ENCODE measurements around the gene UBE2O. TPM values are rescaled to one million over a fixed set of nuclear protein-coding genes. Genes with fewer than 3 reads are reported as not detected.

The UBE2O gene
- total RNA-seq, result 10 to 100 TPM; 43.2 to 45.1 (median 45.0) TPM

DNA sequence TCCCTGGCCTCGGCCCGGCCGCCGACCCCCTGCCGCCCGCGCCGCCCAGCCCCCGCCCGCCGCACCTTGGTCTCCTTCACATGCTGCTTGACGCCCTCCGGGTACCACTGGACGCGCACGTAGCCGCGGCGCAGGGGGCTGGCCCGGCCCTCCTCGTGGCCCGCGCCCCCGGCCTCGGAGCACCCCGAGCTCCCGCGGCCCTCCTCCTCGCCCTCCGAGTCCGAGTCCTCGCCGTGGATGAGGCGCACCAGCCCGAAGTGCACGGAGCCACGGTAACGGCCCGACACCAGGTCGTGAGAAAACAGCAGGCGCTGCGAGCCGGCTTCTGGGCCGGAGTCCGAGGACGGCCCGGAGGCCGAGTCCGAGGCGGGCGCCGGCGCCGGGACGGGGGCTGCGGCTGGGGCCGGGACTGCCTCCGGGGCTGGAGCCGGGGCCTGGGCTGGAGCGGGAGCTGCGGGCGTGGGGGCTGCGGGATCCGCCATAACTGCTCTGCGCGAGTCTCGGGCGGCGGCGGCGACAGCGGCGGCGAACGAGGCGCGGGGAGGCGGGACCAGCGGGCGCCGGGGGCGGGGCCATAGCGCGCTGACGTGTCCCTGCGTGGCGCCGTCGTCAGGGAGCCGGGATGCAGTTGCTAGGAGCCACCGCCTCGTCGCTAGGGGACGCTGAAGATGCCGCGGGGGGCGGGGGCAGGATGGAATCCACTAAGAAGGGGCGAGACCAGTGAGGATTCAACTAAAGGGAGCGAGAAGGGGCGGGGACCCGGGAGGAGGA is at the start of gene UBE2O:
TSS of gene UBE2O (minus strand) at position 493 of the 771 bp plus-strand sequence. CDS start at position 482, 11 bp downstream.
- peak; percentile 90 for DNase-seq
- peaks cover 34% of the 10 kb centered on the region for H3K4me1 Mint-ChIP-seq (ENCODE audit: low read depth)
- peak within 1 kb of the TSS; percentile 88 for H3K4me3 Mint-ChIP-seq
- no peaks in the 10 kb centered on the region for H3K27me3 Mint-ChIP-seq (ENCODE audit: low read depth)
- H3K36me3 Mint-ChIP-seq (ENCODE audit: insufficient read depth), result no peaks in the 10 kb centered on the region
- peak; percentile 95 to 97 for ATAC-seq
- H3K9me3 Mint-ChIP-seq, result no peaks in the 10 kb centered on the region

DNA sequence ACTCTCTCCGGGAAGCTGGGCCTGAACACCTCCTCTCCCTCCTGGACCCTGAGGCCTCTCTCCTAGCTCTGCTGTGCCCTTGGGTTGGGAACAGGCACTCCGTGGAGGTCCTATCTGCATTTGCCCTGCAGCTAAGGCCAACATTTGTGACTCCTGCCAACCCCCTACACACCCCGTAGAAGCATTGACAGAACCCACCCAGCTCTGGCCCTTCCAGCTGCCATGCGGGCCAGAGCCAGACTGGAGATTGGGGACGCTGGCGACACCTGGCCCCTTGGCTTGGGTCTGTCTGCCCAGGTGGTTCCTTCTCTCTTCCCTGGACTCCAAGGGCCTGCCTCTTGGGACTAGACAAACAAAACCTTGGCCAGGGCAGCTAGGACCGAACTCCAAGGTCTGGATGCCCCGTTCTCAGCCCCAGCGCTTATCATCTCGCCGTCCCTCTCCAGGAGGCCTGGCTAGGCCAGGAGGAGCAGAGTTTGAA is 48.9 kb upstream of the UBE2O start:
- Mint-ChIP-seq H3K27me3 (ENCODE audit: low read depth) (no peaks in the 10 kb centered on the region), H3K36me3 (ENCODE audit: insufficient read depth) (no peaks in the 10 kb centered on the region), H3K4me3 (peak overlapping the region; percentile 80), H3K4me1 (ENCODE audit: low read depth) (peaks cover 53% of the 10 kb centered on the region), H3K9me3 (no peaks in the 10 kb centered on the region)
- DNase-seq (no peak), ATAC-seq (no peak)

DNA sequence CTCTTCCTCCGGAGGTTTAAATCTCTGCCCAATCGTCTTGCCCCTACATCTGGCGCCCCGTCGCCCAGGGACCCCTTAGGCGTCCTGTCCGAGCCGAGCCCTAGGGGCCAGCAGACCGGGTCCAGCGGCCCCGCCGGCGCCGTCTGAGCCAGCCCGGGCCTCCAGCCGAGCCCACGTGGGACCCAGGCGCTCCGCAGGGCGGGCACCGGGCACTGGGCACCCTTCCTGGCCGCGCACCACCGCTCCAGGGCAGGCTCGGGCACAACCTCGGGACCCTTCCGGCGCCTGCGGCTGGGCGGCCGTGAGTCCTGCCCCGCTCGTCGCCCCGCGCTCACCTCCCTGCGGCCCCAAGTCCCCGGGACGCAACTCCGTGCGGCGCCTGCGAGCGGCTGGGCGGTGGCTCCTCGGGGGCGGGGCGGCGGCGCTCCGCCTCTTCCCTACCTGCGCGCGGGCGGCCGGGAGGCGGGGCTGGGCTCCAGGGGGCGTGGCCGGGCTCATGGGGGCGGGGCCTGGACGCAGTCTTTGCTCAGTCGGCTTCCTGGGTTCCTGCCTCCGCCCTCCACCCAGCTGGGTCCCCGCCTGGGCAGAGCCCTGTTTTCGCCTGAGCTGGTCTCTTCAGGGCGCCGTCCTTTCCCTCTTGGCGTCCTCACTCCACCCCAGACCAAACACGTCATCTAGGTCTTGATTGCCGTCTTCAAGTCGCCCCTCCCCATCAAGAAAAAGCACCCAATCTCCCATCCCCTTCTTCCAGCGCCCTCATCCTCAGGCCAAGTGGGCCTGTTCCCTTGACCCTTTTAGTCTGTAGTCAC is 48.3 kb upstream of the UBE2O start, which contains the start of gene RHBDF2:
TSS of gene RHBDF2 (minus strand) at position 406 of the 809 bp plus-strand sequence. CDS start 19,899 bp downstream, outside the sequence.
- peak within 1 kb of the TSS; percentile 90 for H3K4me3 Mint-ChIP-seq
- H3K27me3 Mint-ChIP-seq (ENCODE audit: low read depth), result no peaks in the 10 kb centered on the region
- no peaks in the 10 kb centered on the region for H3K9me3 Mint-ChIP-seq
- H3K36me3 Mint-ChIP-seq (ENCODE audit: insufficient read depth), result no peaks in the 10 kb centered on the region
- peak; percentile 98 for DNase-seq
- ATAC-seq, result peak; percentile 94
- H3K4me1 Mint-ChIP-seq (ENCODE audit: low read depth), result peaks cover 53% of the 10 kb centered on the region

DNA sequence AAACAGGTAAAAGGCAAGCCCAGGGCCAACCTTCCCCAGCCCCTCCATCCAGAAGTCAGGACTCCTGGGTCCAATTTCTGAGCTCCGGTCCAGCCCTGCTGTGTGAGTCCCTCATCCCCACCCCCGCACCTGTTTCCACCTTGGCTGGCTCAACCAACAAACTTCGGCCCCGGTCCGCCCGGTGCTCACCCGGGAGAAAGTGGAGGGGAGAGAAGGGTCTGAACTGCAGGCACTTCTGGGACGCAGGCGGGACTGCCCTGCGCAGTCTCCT is 47.7 kb upstream of the UBE2O start:
- peak overlapping the region; percentile 90 for H3K4me3 Mint-ChIP-seq

DNA sequence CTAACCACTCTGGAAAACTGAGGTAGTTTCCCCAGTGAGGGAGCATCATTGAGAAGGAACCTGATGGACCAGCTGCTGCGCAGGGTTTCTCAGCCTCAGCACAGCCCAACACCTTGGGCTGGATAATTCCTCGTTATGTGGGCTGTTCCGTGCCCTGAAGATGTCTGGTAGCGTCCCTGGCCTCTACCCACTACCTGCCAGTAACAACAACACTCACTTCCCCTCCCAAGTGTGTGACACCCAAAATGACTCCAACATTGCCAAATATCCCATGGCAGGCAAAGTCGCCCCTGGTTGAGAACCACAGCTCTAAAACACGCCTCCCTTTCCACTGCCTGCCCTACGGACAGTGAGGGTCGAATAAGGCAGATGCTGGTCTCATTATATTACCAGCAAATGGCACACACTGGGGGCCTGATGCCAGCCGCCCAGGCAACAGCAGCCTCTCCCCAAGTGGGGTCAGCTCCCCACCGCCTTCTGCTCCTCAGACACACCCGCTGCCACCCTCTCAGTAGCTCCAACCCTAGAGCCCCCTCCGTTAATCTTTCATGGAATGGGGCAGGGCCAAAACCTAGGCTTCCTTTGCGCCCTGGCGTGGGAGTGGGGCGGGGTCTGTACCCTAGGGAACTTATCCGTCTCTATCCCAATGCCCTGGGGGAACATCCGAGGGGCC is 47.3 kb upstream of the UBE2O start:
- Mint-ChIP-seq H3K36me3 (ENCODE audit: insufficient read depth) (no peaks in the 10 kb centered on the region), H3K27me3 (ENCODE audit: low read depth) (no peaks in the 10 kb centered on the region), H3K9me3 (no peaks in the 10 kb centered on the region), H3K4me3 (peak overlapping the region; percentile 90), H3K4me1 (ENCODE audit: low read depth) (peaks cover 61% of the 10 kb centered on the region)
- DNase-seq (no peak), ATAC-seq (no peak)

More for the DNA sequence above, 47.7 kb upstream of the UBE2O start:
- ATAC-seq (peak; percentile 34 to 40), DNase-seq (no peak)
- Mint-ChIP-seq H3K36me3 (ENCODE audit: insufficient read depth) (no peaks in the 10 kb centered on the region), H3K4me1 (ENCODE audit: low read depth) (peaks cover 57% of the 10 kb centered on the region), H3K9me3 (no peaks in the 10 kb centered on the region), H3K27me3 (ENCODE audit: low read depth) (no peaks in the 10 kb centered on the region)

DNA sequence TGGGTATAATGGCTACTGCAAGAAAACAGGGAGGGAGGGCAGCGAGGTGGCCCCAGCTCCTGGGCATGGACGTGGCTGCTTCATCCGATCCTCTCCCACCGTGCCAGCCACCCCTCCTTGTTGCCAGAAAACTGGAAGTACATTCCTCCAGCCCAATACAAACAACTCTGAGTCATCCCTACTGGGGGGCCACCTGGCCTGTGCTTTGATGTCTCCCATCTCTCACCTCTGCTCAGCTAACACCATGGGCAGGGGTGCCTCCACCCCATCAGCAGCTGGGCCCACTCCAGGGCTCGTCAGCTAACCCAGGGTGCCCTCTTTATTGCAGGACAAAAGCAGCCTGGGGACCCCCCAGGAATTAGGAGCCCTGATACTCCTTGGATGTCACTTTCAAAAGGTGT is 46.3 kb upstream of the UBE2O start:
- H3K4me3 Mint-ChIP-seq, result peak overlapping the region; percentile 90
- H3K9me3 Mint-ChIP-seq, result no peaks in the 10 kb centered on the region
- H3K4me1 Mint-ChIP-seq (ENCODE audit: low read depth), result peaks cover 64% of the 10 kb centered on the region
- H3K27me3 Mint-ChIP-seq (ENCODE audit: low read depth), result no peaks in the 10 kb centered on the region
- DNase-seq (no peak), ATAC-seq (no peak)
- H3K36me3 Mint-ChIP-seq (ENCODE audit: insufficient read depth), result no peaks in the 10 kb centered on the region

DNA sequence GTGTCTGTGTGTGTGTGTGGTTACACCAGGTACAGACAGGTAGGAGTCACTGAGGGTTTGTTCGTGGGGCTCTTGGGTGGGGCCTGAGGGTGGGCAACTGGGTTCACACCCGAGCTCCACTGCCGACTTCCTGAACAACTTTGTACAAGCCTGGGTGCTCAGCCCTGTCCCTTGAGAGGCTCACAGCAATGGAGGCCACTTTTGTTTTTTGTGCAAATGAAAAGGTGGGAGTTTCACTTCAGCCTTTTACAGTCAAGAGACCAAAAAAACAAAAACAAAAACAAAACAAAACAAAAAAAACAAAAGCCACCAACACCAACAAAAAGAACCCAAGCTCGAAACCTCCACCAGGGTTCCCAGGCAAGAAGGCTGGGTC is 45.9 kb upstream of the UBE2O start:
- peak overlapping the region; percentile 90 for H3K4me3 Mint-ChIP-seq
- ATAC-seq, result no peak
- no peak for DNase-seq
- no peaks in the 10 kb centered on the region for H3K27me3 Mint-ChIP-seq (ENCODE audit: low read depth)
- peaks cover 68% of the 10 kb centered on the region for H3K4me1 Mint-ChIP-seq (ENCODE audit: low read depth)
- no peaks in the 10 kb centered on the region for H3K36me3 Mint-ChIP-seq (ENCODE audit: insufficient read depth)
- no peaks in the 10 kb centered on the region for H3K9me3 Mint-ChIP-seq

DNA sequence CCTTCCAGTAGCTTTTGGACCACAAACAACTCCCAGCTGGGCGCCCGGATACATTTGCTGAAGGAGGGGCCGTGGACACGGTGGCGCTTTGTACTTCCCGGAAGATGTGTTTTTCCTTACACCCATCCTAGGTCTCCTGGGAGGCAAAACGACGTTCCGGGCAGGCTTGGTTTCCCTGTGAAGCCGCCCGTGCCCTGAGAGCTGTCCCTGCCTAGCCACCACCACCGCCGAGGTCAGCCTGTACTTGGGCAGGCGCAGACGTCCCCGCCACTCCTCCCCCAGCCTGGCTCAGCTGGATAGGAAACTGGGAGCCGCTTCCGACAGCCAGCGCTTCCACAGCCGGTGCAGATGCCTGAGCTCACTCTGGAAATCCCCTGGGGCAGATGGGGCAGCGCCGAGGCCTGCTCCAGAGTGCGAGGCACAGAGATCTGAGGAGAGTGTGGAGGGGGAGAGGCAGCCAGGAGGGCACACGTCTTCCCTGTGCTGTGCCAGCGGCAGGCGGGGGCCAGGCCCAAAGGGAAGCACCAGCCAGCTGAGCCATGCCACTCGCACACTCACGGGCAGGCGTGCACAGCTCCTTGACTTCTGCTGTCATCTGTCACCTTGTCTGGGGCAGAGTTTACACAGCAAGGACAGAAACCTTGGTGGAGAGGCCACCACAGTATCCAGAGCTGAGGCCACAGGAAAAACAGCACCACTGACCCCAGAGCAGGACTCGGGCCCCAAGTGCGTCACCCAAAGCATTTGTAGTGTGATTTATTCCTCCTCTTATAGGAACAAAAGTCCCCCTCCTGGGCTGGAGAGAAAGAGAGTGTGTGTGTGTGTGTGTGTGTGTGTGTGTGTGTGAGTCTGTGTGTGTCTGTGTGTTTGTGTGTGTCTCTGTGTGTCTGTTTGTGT is 45.3 kb upstream of the UBE2O start:
- DNase-seq, result no peak
- ATAC-seq, result no peak
- Mint-ChIP-seq H3K36me3 (ENCODE audit: insufficient read depth) (no peaks in the 10 kb centered on the region), H3K4me3 (peak overlapping the region; percentile 90), H3K27me3 (ENCODE audit: low read depth) (no peaks in the 10 kb centered on the region), H3K9me3 (no peaks in the 10 kb centered on the region), H3K4me1 (ENCODE audit: low read depth) (peaks cover 74% of the 10 kb centered on the region)

DNA sequence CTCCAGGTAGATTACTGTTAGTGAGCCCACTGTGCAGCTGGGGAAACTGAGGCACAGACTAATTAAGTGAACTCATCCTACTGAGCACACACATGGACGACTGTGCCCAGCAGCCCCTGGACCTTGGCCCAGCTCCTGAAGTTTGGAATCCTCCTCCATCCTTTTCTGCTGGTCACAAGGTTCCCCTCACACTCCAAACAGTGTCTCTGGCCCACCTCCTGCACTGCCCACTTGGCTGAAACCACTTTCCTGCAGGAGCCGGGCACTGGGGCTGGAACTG is 44.7 kb upstream of the UBE2O start:
- Mint-ChIP-seq H3K4me1 (ENCODE audit: low read depth) (peaks cover 80% of the 10 kb centered on the region), H3K9me3 (no peaks in the 10 kb centered on the region), H3K27me3 (ENCODE audit: low read depth) (no peaks in the 10 kb centered on the region), H3K4me3 (no peak overlapping the region), H3K36me3 (ENCODE audit: insufficient read depth) (no peaks in the 10 kb centered on the region)
- DNase-seq, result no peak
- ATAC-seq, result no peak

DNA sequence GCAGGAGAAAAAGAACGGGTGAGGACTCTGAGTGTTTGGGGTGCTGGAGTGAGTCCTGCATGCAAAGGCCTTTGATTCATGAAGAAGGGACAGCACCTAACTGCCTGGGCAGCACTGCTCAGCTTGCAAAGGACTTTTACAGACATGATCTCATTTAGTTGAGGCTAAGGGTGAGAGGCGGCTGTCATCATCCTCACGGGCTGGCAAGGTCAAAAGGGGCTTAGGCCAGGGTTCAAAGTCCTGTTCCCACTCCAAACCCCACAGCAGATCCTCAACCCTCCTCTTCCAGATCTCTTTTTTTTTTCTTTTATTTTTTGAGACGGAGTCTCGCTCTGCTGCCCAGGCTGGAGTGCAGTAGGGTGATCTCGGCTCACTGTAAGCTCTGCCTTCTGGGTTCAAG is 43.5 kb upstream of the UBE2O start:
- ATAC-seq (no peak), DNase-seq (no peak)
- Mint-ChIP-seq H3K4me1 (ENCODE audit: low read depth) (peaks cover 83% of the 10 kb centered on the region), H3K9me3 (no peaks in the 10 kb centered on the region), H3K27me3 (ENCODE audit: low read depth) (no peaks in the 10 kb centered on the region), H3K36me3 (ENCODE audit: insufficient read depth) (no peaks in the 10 kb centered on the region), H3K4me3 (no peak overlapping the region)

DNA sequence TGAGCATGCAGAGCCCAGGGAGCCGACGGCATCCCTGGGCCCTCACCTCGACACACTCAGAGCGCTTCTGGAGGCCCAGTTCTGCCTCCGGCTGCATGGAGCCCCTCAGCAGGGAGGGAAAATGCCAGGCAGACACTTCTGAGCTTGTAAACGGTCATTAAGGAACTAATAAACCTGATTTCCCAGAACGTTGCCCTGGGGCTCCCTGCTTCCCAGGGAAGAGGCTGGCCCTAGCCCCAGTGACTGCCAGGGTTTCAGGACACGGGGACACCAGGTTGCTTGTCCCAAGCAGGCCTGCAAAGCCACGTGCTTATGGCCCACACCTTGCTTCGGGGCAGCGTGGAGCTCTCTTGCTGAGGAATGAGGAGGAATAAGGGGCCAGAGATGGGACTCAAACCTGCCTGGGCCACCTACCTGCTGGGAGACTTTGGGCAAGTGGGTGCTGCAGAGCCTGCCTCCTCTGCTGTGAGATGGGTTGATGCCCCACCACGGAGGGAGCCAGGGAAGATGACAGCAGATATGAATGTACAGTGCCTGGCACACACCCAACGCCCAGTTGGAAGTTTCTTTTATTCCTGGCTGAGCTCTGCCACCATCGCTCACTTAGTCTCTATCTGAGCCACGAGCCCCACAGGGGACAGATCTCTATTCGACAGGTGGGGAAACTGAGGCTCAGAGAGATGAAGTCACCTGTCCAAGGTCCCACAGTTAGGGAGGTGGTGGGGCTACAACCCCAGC is 42.9 kb upstream of the UBE2O start:
- Mint-ChIP-seq H3K4me3 (no peak overlapping the region), H3K9me3 (no peaks in the 10 kb centered on the region)

DNA sequence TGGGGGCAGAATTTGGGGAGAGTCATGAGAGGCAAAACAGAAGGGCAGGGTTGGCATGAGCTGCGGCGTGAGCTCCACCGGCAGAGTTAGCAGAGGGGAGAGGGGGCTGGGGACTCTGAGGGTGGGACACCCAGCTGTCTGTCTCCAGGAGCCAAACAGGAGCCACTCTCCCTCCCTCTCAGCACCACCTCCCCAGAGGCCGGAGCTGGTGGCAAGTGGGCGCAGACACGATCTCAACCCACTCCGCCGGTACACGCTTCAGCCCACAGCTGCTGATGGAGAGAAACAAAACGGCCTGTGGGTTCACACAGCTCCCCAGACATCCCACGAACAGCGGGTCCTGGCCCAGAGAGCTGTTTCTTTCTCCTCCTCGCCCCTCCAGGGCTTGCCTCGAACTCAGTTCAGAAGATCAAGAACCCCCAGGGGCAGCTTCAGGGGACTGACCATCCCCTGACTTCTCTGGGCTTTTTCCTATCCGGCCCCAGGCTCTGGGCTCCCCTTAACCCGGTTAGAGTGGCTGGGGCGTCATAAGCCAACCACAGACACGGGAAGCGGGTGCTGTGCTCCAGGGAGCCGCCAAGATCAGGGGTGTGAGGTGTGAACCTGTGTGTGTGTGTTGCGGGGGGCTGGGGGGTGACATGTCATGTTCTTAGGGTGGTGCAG is 40.7 kb upstream of the UBE2O start:
- H3K9me3 Mint-ChIP-seq, result no peaks in the 10 kb centered on the region
- H3K36me3 Mint-ChIP-seq (ENCODE audit: insufficient read depth), result no peaks in the 10 kb centered on the region
- peak overlapping the region; percentile 78 for H3K4me3 Mint-ChIP-seq
- peak; percentile 16 to 22 for ATAC-seq
- no peak for DNase-seq
- no peaks in the 10 kb centered on the region for H3K27me3 Mint-ChIP-seq (ENCODE audit: low read depth)
- peaks cover 70% of the 10 kb centered on the region for H3K4me1 Mint-ChIP-seq (ENCODE audit: low read depth)

More for the DNA sequence above, 42.9 kb upstream of the UBE2O start:
- H3K27me3 Mint-ChIP-seq (ENCODE audit: low read depth), result no peaks in the 10 kb centered on the region
- DNase-seq (no peak), ATAC-seq (no peak)
- H3K4me1 Mint-ChIP-seq (ENCODE audit: low read depth), result peaks cover 85% of the 10 kb centered on the region
- H3K36me3 Mint-ChIP-seq (ENCODE audit: insufficient read depth), result no peaks in the 10 kb centered on the region

DNA sequence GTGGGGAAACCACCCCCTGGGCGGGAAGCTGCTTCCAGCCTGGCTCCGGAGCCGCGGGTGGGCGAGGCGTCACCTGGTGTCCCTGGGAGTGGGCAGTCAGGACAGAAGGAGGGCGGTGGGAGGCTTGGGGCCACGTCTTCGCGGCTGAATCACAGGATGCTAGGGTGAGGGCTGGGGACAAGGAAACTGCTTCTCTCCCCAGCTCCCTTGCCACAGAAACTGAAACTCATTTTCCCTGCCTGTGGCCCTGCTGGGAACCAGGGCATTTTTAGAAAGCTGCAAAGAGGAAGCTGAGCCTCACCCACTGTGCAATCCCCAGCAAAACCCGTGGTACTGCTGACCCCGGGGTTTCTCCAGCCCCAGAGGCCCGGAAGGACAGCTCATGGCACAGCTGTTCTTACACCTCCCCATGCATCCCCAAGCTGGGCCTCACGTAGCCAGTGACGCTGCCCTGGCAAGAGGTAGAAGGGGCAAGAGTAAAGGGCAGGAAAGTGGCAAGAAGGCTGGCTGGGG is 40.1 kb upstream of the UBE2O start:
- no peaks in the 10 kb centered on the region for H3K36me3 Mint-ChIP-seq (ENCODE audit: insufficient read depth)
- no peaks in the 10 kb centered on the region for H3K9me3 Mint-ChIP-seq
- H3K4me1 Mint-ChIP-seq (ENCODE audit: low read depth), result peaks cover 65% of the 10 kb centered on the region
- H3K27me3 Mint-ChIP-seq (ENCODE audit: low read depth), result no peaks in the 10 kb centered on the region
- DNase-seq (no peak), ATAC-seq (peak; percentile 67 to 70)
- peak overlapping the region; percentile 78 for H3K4me3 Mint-ChIP-seq

Measured in activated T-cell treated with anti-CD3 and anti-CD28 coated beads, Interleukin-2, amount 50 U/mL, for 4 hours (primary cell).